HAP-1 (cell line): ENCODE data around the gene CRHR1.

Source experiments
- DNase-seq, 2 experiments: peaks; one replicate each; pipeline ENCODE4 v3.0.0-alpha.2; 2016 to 2020; ENCODE audit warnings: low spot score in 2 of 2
- H3K27me3 ChIP-seq: fragments of 250-450 bp; sonication (Bioruptor Pico); 2 replicates; pipeline ENCODE4 v1.5.1; 2020; ENCODE audit warnings: low read depth, mild to moderate bottlenecking, moderate library complexity
- H3K36me3 ChIP-seq: fragments of 250-450 bp; sonication (Bioruptor Pico); replicated peaks from 2 replicates; pipeline ENCODE4 v1.5.1; 2020; ENCODE audit warnings: mild to moderate bottlenecking
- H3K4me1 ChIP-seq: fragments of 250-450 bp; sonication (Bioruptor Pico); 2 replicates; pipeline ENCODE4 v1.5.1; 2020; ENCODE audit warnings: mild to moderate bottlenecking
- H3K4me3 ChIP-seq: fragments of 250-450 bp; sonication (Bioruptor Pico); 2 replicates; pipeline ENCODE4 v1.5.1; 2020; ENCODE audit warnings: mild to moderate bottlenecking, moderate library complexity
- H3K9me3 ChIP-seq: fragments of 250-450 bp; sonication (Bioruptor Pico); 2 replicates; pipeline ENCODE4 v1.5.1; 2020; ENCODE audit warnings: mild to moderate bottlenecking, moderate library complexity
- in situ Hi-C: fragments of 300-500 bp; cut with MboI; formaldehyde crosslinking; loops from 3 replicates; pipeline ENCODE4 v1.14.3; 2020; ENCODE audit warnings: low sequenced_read_pairs, inconsistent platforms, mixed read lengths

The CRHR1 gene

DNA sequence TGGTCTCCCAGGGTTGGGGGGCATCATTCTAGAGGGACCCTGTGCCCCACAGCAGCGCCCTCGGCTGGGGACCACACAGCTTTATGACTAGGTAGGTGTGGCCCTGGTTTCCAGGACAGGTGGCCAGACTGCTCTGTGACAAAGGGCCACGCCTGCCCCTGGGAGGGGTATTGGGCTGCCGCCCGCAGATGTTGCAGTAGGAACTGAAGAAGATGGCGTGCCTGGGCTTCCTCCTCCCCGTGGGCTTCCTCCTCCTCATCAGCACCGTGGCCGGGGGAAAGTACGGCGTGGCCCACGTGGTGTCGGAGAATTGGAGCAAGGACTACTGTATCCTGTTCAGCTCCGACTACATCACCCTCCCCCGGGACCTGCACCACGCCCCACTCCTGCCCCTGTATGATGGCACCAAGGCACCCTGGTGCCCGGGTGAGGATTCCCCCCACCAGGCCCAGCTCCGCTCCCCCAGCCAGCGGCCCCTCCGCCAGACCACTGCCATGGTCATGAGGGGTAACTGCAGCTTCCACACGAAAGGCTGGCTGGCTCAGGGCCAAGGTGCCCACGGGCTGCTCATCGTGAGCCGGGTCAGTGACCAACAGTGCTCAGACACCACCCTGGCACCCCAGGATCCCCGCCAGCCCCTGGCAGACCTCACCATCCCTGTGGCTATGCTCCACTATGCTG is 60.7 kb downstream of the CRHR1 start, which contains the start of gene SPPL2C:
Gene SPPL2C, plus strand, starts transcription at position 187 of the 681 bp plus-strand sequence. Its CDS starts 26 bp downstream, at position 213.
- Histone ChIP-seq H3K27me3 (no peaks in the 10 kb centered on the region), H3K4me1 (no peaks in the 10 kb centered on the region; the same call in 1 of the 2 replicates), H3K36me3 (no peaks in the 10 kb centered on the region), H3K4me3 (no peak within 1 kb of the TSS), H3K9me3 (no peaks in the 10 kb centered on the region)
- in situ Hi-C loops, result no loop called here
- DNase-seq, result no peak

DNA sequence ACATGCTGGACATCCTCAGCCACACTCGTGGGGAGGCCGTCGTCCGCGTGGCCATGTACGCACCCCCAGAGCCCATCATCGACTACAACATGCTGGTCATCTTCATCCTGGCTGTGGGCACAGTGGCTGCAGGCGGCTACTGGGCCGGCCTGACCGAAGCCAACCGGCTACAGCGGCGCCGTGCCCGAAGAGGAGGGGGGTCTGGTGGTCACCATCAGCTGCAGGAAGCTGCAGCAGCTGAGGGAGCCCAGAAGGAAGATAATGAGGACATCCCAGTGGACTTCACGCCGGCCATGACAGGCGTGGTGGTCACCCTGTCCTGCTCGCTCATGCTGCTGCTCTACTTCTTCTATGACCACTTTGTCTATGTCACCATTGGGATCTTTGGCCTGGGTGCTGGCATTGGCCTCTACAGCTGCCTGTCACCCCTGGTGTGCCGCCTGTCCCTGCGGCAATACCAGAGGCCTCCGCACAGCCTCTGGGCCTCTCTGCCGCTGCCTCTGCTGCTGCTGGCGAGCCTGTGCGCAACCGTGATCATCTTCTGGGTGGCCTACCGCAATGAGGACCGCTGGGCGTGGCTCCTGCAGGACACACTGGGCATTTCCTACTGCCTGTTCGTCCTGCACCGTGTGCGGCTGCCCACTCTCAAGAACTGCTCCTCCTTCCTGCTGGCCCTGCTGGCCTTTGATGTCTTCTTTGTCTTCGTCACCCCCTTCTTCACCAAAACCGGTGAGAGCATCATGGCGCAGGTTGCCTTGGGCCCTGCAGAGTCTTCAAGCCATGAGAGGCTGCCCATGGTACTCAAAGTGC is 61.5 kb downstream of the CRHR1 start:
- H3K36me3 ChIP-seq, result no peaks in the 10 kb centered on the region
- H3K27me3 ChIP-seq, result no peaks in the 10 kb centered on the region
- H3K4me1 ChIP-seq, result no peaks in the 10 kb centered on the region; the same call in 1 of the 2 replicates
- DNase-seq, result no peak
- no peak overlapping the region for H3K4me3 ChIP-seq
- H3K9me3 ChIP-seq, result no peaks in the 10 kb centered on the region
- in situ Hi-C loops, result no loop called here

GRCh38 chr17:45846223-45846622 is 62.1 kb downstream of the CRHR1 start:
- no peaks in the 10 kb centered on the region for H3K27me3 ChIP-seq
- DNase-seq, result no peak
- in situ Hi-C loops, result no loop called here
- H3K9me3 ChIP-seq, result no peaks in the 10 kb centered on the region
- no peaks in the 10 kb centered on the region for H3K36me3 ChIP-seq
- H3K4me1 ChIP-seq, result no peaks in the 10 kb centered on the region; the same call in 1 of the 2 replicates
- H3K4me3 ChIP-seq, result no peak overlapping the region

GRCh38 chr17:45846646-45847045 is 62.5 kb downstream of the CRHR1 start:
- DNase-seq, result no peak
- H3K4me3 ChIP-seq, result no peak overlapping the region
- H3K9me3 ChIP-seq, result no peaks in the 10 kb centered on the region
- no peaks in the 10 kb centered on the region for H3K4me1 ChIP-seq
- H3K36me3 ChIP-seq, result no peaks in the 10 kb centered on the region
- no peaks in the 10 kb centered on the region; the same call in 1 of the 2 replicates for H3K27me3 ChIP-seq
- in situ Hi-C loops, result no loop called here

DNA sequence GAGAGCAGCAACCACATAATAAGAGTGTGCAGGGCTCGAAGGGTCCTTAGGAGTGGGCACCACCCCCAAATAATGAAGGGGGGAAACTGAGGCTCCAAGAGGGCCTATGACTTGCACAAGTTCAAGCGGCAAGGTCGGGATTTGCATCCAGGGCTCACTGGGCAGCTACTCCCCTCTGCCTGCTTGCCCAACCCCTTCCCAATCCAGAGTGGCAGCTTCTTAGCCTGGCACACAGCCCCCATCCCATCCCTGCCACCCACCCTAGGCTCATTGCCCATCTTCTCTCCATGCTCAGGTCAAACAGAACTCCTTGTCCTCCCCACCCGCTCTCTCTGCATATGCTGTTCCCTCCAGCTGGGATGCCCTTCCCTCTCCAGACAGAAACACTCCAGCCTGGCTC is 63.0 kb downstream of the CRHR1 start:
- Histone ChIP-seq H3K4me1 (no peaks in the 10 kb centered on the region), H3K9me3 (no peaks in the 10 kb centered on the region), H3K4me3 (no peak overlapping the region), H3K27me3 (peaks cover under 1% of the 10 kb centered on the region; the same call in 1 of the 2 replicates), H3K36me3 (no peaks in the 10 kb centered on the region)
- DNase-seq, result no peak
- in situ Hi-C loops, result no loop called here

- Histone ChIP-seq H3K27me3 (peaks cover 3% of the 10 kb centered on the region; the same call in 1 of the 2 replicates), H3K4me3 (no peak overlapping the region), H3K9me3 (no peaks in the 10 kb centered on the region), H3K4me1 (no peaks in the 10 kb centered on the region), H3K36me3 (no peaks in the 10 kb centered on the region)
- in situ Hi-C loops, result no loop called here
- DNase-seq, result no peak
Observed at GRCh38 chr17:45847747-45848146, 63.6 kb downstream of the CRHR1 start.

DNA sequence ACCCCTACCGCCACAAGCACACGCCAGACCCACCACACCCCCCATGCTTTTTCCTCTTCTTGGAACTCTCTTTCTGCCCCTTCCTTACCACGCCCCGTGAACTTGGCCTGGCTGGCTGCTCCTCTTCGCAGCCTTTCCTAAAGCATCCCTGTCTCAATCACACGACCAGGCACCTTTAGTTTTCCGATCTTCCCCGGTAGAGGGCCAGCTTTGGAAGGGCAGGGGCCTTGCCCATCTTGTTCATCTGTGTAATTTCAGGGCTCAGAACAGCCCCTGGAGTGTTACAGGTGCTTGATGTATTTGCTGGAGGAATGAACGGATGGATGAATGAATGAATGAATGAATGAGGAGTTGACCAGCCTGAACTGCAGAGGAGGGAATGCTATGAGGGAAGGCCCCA is 64.3 kb downstream of the CRHR1 start:
- DNase-seq, result no peak
- H3K27me3 ChIP-seq, result peaks cover 3% of the 10 kb centered on the region; the same call in 1 of the 2 replicates
- H3K9me3 ChIP-seq, result no peaks in the 10 kb centered on the region
- H3K4me3 ChIP-seq, result no peak overlapping the region
- no peaks in the 10 kb centered on the region for H3K4me1 ChIP-seq
- in situ Hi-C loops, result no loop called here
- no peaks in the 10 kb centered on the region for H3K36me3 ChIP-seq

GRCh38 chr17:45848868-45849535 is 64.9 kb downstream of the CRHR1 start:
- in situ Hi-C loops, result no loop called here
- Histone ChIP-seq H3K27me3 (peaks cover 3% of the 10 kb centered on the region; the same call in 1 of the 2 replicates), H3K4me3 (no peak overlapping the region), H3K9me3 (no peaks in the 10 kb centered on the region), H3K4me1 (no peaks in the 10 kb centered on the region), H3K36me3 (no peaks in the 10 kb centered on the region)
- no peak for DNase-seq

GRCh38 chr17:45849536-45849990 is 65.4 kb downstream of the CRHR1 start:
- Histone ChIP-seq H3K4me3 (no peak overlapping the region), H3K9me3 (no peaks in the 10 kb centered on the region), H3K4me1 (no peaks in the 10 kb centered on the region), H3K27me3 (peaks cover 3% of the 10 kb centered on the region; the same call in 1 of the 2 replicates), H3K36me3 (no peaks in the 10 kb centered on the region)
- no peak for DNase-seq
- in situ Hi-C loops, result no loop called here

DNA sequence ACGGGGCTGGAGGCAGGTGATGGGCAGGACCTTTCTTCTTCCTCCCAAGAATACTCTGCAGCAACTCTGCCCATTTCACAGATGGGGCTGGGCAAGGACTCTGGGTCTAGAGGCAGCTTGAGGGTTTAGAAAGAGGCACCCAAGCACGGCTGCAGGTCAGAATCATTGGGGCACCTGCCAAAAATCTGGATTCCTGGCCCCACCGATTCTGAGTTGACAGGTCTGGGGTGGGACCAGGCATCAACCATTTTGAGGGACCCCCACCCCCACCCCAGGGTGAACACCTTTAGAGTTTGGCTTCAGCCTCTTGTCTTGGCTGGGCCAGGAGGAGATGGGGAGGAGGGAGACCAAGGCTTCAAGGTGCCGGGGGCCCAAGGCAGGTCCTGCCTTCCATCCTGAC is 65.9 kb downstream of the CRHR1 start:
- H3K27me3 ChIP-seq, result peaks cover 3% of the 10 kb centered on the region; the same call in 1 of the 2 replicates
- no peaks in the 10 kb centered on the region for H3K9me3 ChIP-seq
- H3K4me3 ChIP-seq, result no peak overlapping the region
- no peaks in the 10 kb centered on the region for H3K4me1 ChIP-seq
- H3K36me3 ChIP-seq, result no peaks in the 10 kb centered on the region
- in situ Hi-C loops, result no loop called here
- no peak for DNase-seq

- H3K4me3 ChIP-seq, result no peak overlapping the region
- no peaks in the 10 kb centered on the region for H3K4me1 ChIP-seq
- no peaks in the 10 kb centered on the region for H3K9me3 ChIP-seq
- no peaks in the 10 kb centered on the region for H3K36me3 ChIP-seq
- H3K27me3 ChIP-seq, result peaks cover 3% of the 10 kb centered on the region; the same call in 1 of the 2 replicates
- in situ Hi-C loops, result no loop called here
- no peak for DNase-seq
Observed at GRCh38 chr17:45850468-45850867, 66.3 kb downstream of the CRHR1 start.

DNA sequence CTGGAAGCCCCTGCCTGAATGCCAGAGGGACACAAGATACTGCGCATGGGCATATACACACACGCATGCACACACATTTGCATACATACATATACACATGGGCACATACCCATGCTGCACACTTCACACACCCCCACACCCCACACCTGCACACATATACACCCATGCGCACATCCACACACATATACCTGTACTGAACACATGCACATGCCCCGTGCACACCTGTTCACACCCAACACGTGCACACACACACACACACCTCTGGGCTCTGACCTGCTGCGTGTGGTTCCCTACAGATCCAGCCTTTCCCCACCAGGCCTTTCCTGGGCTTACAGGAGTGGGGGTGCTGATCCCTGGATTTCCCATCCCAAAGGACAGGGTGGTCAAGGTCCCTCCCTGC is 66.9 kb downstream of the CRHR1 start:
- Histone ChIP-seq H3K27me3 (peaks cover 3% of the 10 kb centered on the region), H3K36me3 (no peaks in the 10 kb centered on the region), H3K9me3 (no peaks in the 10 kb centered on the region), H3K4me3 (no peak overlapping the region), H3K4me1 (no peaks in the 10 kb centered on the region)
- DNase-seq, result no peak
- in situ Hi-C loops, result no loop called here

- Histone ChIP-seq H3K4me1 (no peaks in the 10 kb centered on the region), H3K4me3 (no peak overlapping the region), H3K27me3 (peaks cover 6% of the 10 kb centered on the region), H3K9me3 (no peaks in the 10 kb centered on the region), H3K36me3 (no peaks in the 10 kb centered on the region)
- no peak for DNase-seq
- in situ Hi-C loops, result no loop called here
Observed at GRCh38 chr17:45851464-45851863, 67.3 kb downstream of the CRHR1 start.
